ENCODE measurements around the gene TBC1D5.

Gene TBC1D5

DNA sequence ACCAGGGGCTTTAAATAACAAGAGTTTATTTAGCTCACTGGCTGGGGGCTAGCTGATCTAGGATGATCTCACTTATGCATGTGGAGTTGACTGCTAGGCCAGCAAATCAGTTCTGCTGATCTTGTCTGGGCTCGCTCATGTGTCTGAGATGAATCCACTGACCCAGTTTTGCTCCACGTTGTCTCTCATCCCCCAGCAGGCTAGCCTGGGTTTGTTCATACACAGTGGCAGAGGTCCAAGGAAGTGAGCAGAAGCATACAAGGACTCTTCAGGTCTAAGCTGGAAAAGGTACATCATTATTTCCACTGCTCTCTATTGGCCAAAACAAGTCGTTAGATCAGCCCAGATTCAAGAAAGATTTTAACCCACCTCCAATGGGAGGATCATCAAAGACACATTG is 619.7 kb downstream of the TBC1D5 start:
- DNase-seq = no peak

DNA sequence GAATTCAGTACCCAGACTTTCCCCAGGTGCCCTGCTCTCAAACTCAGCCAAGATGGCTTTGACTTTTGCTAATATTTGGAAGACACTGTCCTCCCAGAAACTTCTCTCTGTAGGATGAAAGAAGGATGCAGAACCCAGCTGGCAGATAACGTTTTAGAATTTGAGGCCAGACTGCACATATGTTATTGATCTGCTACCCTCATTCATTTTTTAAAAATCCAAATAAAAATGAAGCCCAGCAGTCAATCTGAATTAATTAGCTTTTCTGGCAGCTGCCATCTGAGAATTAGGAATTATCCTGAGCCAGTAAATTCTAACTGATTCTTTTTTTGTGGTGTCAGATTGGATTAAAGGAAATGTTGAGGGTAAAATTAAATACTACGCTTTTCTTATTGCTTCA is 621.1 kb downstream of the TBC1D5 start:
- no peak for DNase-seq

DNA sequence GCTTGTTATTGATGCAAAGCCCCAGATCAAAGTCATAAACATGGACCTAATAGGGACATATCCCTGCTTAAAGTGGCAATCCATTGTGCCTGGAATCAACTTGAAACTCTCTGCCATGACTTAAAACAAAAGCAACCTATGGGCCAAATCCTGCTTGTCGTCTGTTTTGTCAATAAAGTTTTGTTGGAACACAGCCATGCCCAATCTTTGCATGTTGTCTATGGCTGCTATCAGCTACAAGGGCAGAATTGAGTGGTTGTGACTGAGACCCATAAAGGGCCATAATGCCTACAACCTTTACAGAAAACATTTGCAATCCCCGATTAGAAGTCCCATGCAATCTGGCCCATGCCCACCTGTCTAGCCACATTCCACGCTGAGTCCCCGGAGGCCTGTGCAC is 622.3 kb downstream of the TBC1D5 start:
- DNase-seq = no peak

DNA sequence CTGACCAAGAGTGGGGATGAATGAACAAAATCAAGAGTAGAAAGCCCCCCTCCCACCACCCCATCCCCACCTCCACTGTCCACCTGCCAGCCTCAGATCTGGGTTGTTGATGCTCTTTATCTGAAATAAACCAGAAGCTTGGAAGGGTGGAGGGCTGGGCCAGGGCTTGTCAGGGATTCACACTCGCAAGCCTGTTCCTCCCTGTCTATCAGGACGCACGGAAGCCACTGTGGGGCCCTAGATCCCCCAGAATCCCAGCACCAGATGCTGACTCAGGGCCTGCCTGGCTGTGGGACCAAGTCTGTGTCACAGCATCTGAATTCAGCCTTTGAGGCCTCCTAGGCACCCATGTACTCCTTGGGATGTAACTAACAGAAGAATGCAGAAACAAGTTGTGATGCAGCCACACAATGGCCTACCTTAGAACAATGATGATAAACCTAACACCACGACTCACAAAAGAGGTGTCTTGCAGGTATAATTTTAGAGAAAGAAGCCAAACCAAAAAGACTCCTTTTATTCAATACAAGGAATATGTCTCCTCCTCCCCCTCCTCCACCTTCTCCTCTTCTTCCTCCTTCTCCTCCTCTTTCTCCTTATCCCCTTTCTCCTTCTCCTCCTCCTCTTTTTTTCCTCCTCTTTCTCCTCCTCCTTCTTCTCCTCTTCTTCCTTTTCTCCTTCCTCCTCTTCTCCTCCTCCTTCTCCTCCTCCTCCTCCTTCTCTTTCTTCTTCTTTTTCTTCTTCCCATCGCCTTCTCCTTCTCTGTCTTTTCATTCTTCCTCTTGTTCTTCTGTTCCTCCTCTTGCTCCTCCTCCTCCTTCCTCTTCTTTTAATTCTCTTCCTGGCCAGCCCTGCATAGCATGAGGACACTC is 623.0 kb downstream of the TBC1D5 start:
- no peak for DNase-seq

DNA sequence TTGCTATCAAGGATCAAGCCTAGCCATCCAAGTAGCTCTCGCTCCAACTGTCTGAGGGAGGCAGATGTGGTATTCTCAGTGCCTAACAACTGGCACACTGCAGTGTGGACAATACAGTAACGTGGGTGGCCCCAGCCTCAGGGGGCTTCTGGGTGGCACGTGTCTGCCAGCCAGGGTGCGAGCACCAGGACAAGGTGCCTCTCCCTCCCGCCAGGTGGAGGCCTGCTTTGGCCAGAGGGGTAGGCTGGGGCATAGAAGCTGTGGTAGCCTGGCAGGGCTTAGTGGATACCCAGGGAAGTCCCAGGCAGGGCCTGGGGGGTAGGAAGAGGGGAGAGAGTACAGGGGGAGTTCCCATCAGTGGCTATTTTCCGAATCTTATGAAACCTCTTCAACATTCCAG is 623.7 kb downstream of the TBC1D5 start:
- DNase-seq = no peak

DNA sequence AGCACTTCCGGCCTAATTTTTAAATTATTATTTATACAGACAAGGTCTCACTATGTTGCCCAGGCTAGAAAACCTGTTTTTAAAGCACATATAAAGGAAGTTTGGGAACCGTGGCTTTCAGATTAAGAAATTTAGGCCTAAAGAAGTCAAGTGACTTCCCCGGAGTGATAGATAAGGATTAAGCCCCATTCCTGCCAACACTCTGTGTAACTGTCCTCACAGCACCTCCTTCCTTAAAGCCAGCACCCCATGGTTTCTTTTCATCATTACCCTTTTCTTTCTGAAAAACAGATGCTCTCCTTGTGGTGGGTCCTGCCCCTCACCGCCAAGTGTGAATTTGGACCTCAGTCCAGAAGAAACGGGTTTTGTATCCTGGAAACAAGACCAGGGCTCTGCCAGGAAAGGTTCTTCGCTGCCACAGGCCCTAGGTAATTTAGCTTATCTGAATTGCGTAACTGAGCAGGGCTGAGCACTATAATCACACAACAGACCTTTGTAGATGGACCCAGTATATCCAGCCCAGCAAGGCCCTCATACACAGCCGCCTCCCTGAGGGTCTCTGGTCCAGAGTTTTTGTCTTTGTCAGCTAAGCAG is 626.3 kb downstream of the TBC1D5 start:
- no peak for DNase-seq

DNA sequence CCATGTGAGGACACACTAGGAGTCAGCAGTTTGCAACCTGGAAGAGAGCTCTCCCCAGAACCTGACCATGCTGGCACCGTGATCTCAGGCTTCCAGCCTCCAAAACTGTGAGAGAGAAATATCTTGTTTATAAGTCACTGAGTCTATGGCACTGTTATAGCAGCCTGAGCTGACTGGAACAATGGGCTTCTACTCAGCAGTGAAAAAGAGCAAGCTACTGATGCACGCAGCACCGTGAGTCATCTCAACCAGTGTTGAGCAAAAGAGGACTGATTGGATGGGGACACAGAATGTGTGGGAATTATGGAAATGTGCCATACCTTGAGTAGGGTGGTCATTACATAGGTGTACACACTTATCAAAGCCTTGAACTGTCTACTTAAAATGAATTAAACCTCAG is 627.2 kb downstream of the TBC1D5 start:
- DNase-seq = no peak

DNA sequence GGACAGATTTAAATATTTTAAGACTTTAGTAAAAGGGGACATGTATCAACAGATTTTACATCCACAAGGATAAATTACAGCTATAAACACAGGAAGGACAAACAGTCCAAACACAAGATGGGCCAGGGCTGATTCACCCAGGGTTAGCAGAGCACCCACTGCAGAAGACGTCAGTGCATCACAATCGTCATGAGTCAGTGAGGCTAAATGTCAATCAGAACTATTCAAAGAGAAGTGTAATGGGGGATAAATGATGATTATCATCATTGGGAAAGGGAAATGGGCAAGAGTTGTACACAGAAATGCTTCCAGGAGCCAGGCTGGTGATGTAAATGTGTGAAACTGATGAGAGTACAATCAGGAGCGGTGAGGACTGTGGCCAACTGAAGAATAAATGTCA is 630.8 kb downstream of the TBC1D5 start:
- no peak for DNase-seq

DNA sequence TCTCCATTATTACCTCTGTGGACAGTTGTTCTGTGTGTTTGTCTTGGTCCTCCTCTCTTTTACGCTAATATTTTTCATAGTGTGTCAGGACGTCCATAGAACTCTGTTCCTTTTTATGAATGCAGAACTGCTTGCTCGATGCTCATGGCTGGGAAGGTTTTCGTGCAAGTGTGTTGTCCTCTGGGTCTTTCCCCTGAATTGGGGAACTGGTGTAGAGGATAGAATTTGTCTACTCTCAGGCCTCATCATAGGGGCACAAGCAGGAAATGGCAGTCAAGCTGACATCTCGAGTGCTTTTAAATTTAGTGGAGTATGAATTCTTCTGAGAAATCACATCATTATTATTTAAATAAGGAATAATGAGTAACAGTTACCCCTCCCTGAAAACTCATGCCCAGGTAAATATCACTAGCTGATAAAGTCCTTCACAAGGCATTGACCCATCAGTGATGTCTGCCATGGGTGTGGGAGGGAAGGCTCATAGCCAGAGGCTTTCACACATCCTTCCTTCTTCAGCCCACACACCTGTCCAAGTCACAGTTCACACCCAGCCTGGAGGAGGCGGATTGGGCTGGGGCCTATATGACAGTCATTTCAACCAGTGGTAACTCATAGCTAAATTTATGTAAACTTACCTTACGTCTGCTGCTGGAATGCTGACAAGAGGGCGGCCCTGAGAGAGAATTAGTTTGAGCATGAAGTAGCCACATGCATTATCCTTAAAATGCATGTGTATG is 631.6 kb downstream of the TBC1D5 start:
- DNase-seq = no peak
